ENCODE results near the gene LRSAM1. TPM values are rescaled to one million over a fixed set of nuclear protein-coding genes. Genes with fewer than 3 reads are reported as not detected.

The LRSAM1 gene
- total RNA-seq, 1 donor from 2014 or later: 24.6 TPM

- Mint-ChIP-seq H3K9me3 (no peaks in the 10 kb centered on the region), H3K4me1 (peaks cover 2% of the 10 kb centered on the region), H3K27me3 (no peaks in the 10 kb centered on the region), H3K27ac (no peak overlapping the region), H3K4me3 (no peak overlapping the region), H3K36me3 (ENCODE audit: low read depth) (peaks cover 4% of the 10 kb centered on the region)
- intact Hi-C loops (cut with micrococcal nuclease): no loop called here
- DNase-seq: no peak
These were observed 51.5 kb downstream of the LRSAM1 start for GRCh38 chr9:127502706-127503378.

- Mint-ChIP-seq H3K4me3 (no peak overlapping the region), H3K27ac (no peak overlapping the region), H3K27me3 (no peaks in the 10 kb centered on the region), H3K36me3 (ENCODE audit: low read depth) (peaks cover 3% of the 10 kb centered on the region), H3K9me3 (no peaks in the 10 kb centered on the region), H3K4me1 (peaks cover 2% of the 10 kb centered on the region)
- no peak for DNase-seq
- intact Hi-C loops (cut with micrococcal nuclease): no loop called here
These were observed 52.1 kb downstream of the LRSAM1 start for GRCh38 chr9:127503379-127503921.

- no peaks in the 10 kb centered on the region for H3K9me3 Mint-ChIP-seq
- DNase-seq: peak; percentile 94
- no peak overlapping the region for H3K4me3 Mint-ChIP-seq
- H3K36me3 Mint-ChIP-seq (ENCODE audit: low read depth): peaks cover 3% of the 10 kb centered on the region
- H3K4me1 Mint-ChIP-seq: peaks cover 2% of the 10 kb centered on the region
- no peak overlapping the region for H3K27ac Mint-ChIP-seq
- intact Hi-C loops (cut with micrococcal nuclease): loop anchor here (1.0 kb wide), 2 partner anchors 82 to 230 kb away; no protein-coding TSS in a partner anchor
- no peaks in the 10 kb centered on the region for H3K27me3 Mint-ChIP-seq
These were observed 52.9 kb downstream of the LRSAM1 start for GRCh38 chr9:127503947-127504886.

- intact Hi-C loops (cut with micrococcal nuclease): loop anchor here (1.0 kb wide), 2 partner anchors 81 to 229 kb away; no protein-coding TSS in a partner anchor
- no peaks in the 10 kb centered on the region for H3K27me3 Mint-ChIP-seq
These were observed 53.6 kb downstream of the LRSAM1 start for GRCh38 chr9:127504887-127505251.

GRCh38 chr9:127505396-127506116 lies 54.2 kb downstream of the LRSAM1 start:
- Mint-ChIP-seq H3K36me3 (ENCODE audit: low read depth) (peaks cover 3% of the 10 kb centered on the region), H3K4me3 (no peak overlapping the region), H3K4me1 (peaks cover 2% of the 10 kb centered on the region), H3K9me3 (no peaks in the 10 kb centered on the region), H3K27me3 (no peaks in the 10 kb centered on the region), H3K27ac (no peak overlapping the region)
- peak; percentile 81 for DNase-seq
- intact Hi-C loops (cut with micrococcal nuclease): no loop called here

More at GRCh38 chr9:127504887-127505251, 53.6 kb downstream of the LRSAM1 start:
- no peak for DNase-seq
- Mint-ChIP-seq H3K9me3 (no peaks in the 10 kb centered on the region), H3K27ac (no peak overlapping the region), H3K4me1 (peaks cover 2% of the 10 kb centered on the region), H3K36me3 (ENCODE audit: low read depth) (peaks cover 3% of the 10 kb centered on the region), H3K4me3 (no peak overlapping the region)

- Mint-ChIP-seq H3K27ac (no peak overlapping the region), H3K4me3 (no peak overlapping the region), H3K27me3 (no peaks in the 10 kb centered on the region), H3K36me3 (ENCODE audit: low read depth) (peaks cover 3% of the 10 kb centered on the region), H3K4me1 (peaks cover 2% of the 10 kb centered on the region), H3K9me3 (no peaks in the 10 kb centered on the region)
- intact Hi-C loops (cut with micrococcal nuclease): no loop called here
- DNase-seq: no peak
These were observed 55.0 kb downstream of the LRSAM1 start for GRCh38 chr9:127506117-127506813.

- intact Hi-C loops (cut with micrococcal nuclease): no loop called here
- peaks cover 2% of the 10 kb centered on the region for H3K4me1 Mint-ChIP-seq
These were observed 55.8 kb downstream of the LRSAM1 start for GRCh38 chr9:127506814-127507750.

GRCh38 chr9:127507751-127508648 lies 56.7 kb downstream of the LRSAM1 start:
- Mint-ChIP-seq H3K9me3 (no peaks in the 10 kb centered on the region), H3K4me3 (no peak overlapping the region)

More at GRCh38 chr9:127506814-127507750, 55.8 kb downstream of the LRSAM1 start:
- no peaks in the 10 kb centered on the region for H3K27me3 Mint-ChIP-seq
- no peak for DNase-seq
- H3K4me3 Mint-ChIP-seq: no peak overlapping the region
- no peak overlapping the region for H3K27ac Mint-ChIP-seq
- no peaks in the 10 kb centered on the region for H3K9me3 Mint-ChIP-seq
- H3K36me3 Mint-ChIP-seq (ENCODE audit: low read depth): peaks cover 3% of the 10 kb centered on the region

GRCh38 chr9:127508901-127509260 lies 57.6 kb downstream of the LRSAM1 start:
- no peak for DNase-seq
- Mint-ChIP-seq H3K27ac (no peak overlapping the region), H3K4me3 (no peak overlapping the region), H3K36me3 (ENCODE audit: low read depth) (peaks cover 9% of the 10 kb centered on the region), H3K9me3 (no peaks in the 10 kb centered on the region), H3K4me1 (peaks cover 2% of the 10 kb centered on the region), H3K27me3 (no peaks in the 10 kb centered on the region)
- intact Hi-C loops (cut with micrococcal nuclease): no loop called here

More at GRCh38 chr9:127507751-127508648, 56.7 kb downstream of the LRSAM1 start:
- H3K27ac Mint-ChIP-seq: no peak overlapping the region
- DNase-seq: no peak
- peaks cover 7% of the 10 kb centered on the region for H3K36me3 Mint-ChIP-seq (ENCODE audit: low read depth)
- peaks cover 2% of the 10 kb centered on the region for H3K4me1 Mint-ChIP-seq
- intact Hi-C loops (cut with micrococcal nuclease): no loop called here
- no peaks in the 10 kb centered on the region for H3K27me3 Mint-ChIP-seq

- H3K4me3 Mint-ChIP-seq: no peak overlapping the region
- intact Hi-C loops (cut with micrococcal nuclease): no loop called here
- peaks cover 6% of the 10 kb centered on the region for H3K36me3 Mint-ChIP-seq (ENCODE audit: low read depth)
- H3K9me3 Mint-ChIP-seq: no peaks in the 10 kb centered on the region
- H3K27ac Mint-ChIP-seq: no peak overlapping the region
- no peaks in the 10 kb centered on the region for H3K27me3 Mint-ChIP-seq
- DNase-seq: no peak
- no peaks in the 10 kb centered on the region for H3K4me1 Mint-ChIP-seq
These were observed 58.1 kb downstream of the LRSAM1 start for GRCh38 chr9:127509261-127509954.

GRCh38 chr9:127509955-127510299 lies 58.6 kb downstream of the LRSAM1 start:
- Mint-ChIP-seq H3K27me3 (no peaks in the 10 kb centered on the region), H3K9me3 (no peaks in the 10 kb centered on the region), H3K27ac (no peak overlapping the region), H3K4me3 (no peak overlapping the region), H3K36me3 (ENCODE audit: low read depth) (peaks cover 10% of the 10 kb centered on the region), H3K4me1 (no peaks in the 10 kb centered on the region)
- no peak for DNase-seq
- intact Hi-C loops (cut with micrococcal nuclease): no loop called here
